HCT116 (cell line): ENCODE data around the gene MSLN. TPM values are rescaled to one million over a fixed set of nuclear protein-coding genes. Genes with fewer than 3 reads are reported as not detected.

Experiments used
- ATAC-seq: fragments of 200-7000 bp; cut with Tn5 transposase; 2 replicates; pipeline ENCODE4 v1.9.1; 2020; ENCODE audit warnings: mild to moderate bottlenecking, moderate library complexity
- BruUV-seq: library from RNA; stranded (reverse); fragments of 400-500 nt; replicated peaks from 2 replicates; lab custom pipeline; 2021; lab: Mats Ljungman, UMichigan
- CTCF ChIA-PET: fragments of 300-600 bp; sonication (Branson Sonifier 250); formaldehyde crosslinking; loops from one replicate; lab custom pipeline; 2021; ENCODE audit warnings: antibody characterized with exemption; lab: Charles Lee
- POLR2A ChIA-PET: fragments of 300-600, 350-600 bp; sonication (Branson Sonifier 250); formaldehyde crosslinking; loops from one replicate; lab custom pipeline; 2021; ENCODE audit warnings: antibody characterized with exemption; lab: Charles Lee
- RAD21 ChIA-PET, 2 experiments: fragments of 300-600 bp; sonication (Branson Sonifier 250); formaldehyde crosslinking; loops; one replicate each; lab custom pipeline; 2023; ENCODE audit warnings: low total read pairs in 2 of 2; ENCODE audit not compliant: uncharacterized antibody in 2 of 2, unreplicated experiment in 2 of 2, low non-redundant PET in 1 of 2; lab: Charles Lee
- DNase-seq: peaks from one replicate; pipeline ENCODE4 v3.0.0-alpha.2; 2010; ENCODE audit warnings: low read depth, low spot score
- H2AFZ ChIP-seq: fragments of 200-600 bp; shearing (Covaris generic), sonication (generic); 2 replicates; pipeline ENCODE4 v1.6.1; 2017; ENCODE audit warnings: low read depth, mixed run types, mixed read lengths, antibody characterized with exemption, low read length; ENCODE audit not compliant: poor library complexity, severe bottlenecking
- H3K27ac ChIP-seq: 2 replicates; pipeline ENCODE4 v1.5.1; 2012; ENCODE audit warnings: low read depth, low read length
- H3K27me3 ChIP-seq: fragments of 200-600 bp; sonication (generic); 2 replicates; pipeline ENCODE4 v1.6.1; 2016; ENCODE audit warnings: mixed run types, low read length, mixed read lengths; ENCODE audit not compliant: insufficient read depth
- H3K36me3 ChIP-seq, 2 experiments: fragments of 200-500 bp in 1 of 2; fragments of 200-600 bp in 1 of 2; sonication (Bioruptor generic) in 1 of 2; sonication (generic) in 1 of 2; 2 replicates each; pipeline versions ENCODE4 v1.5.1 to v1.6.1; 2014 to 2016; ENCODE audit warnings: low read length in 2 of 2, inconsistent platforms in 1 of 2, mixed read lengths in 1 of 2, mixed run types in 1 of 2; ENCODE audit not compliant: insufficient read depth in 2 of 2, control insufficient read depth in 1 of 2
- H3K4me1 ChIP-seq, 2 experiments: fragments of 200-600 bp in 1 of 2; sonication (generic) in 1 of 2; 2 replicates each; pipeline versions ENCODE4 v1.5.1 to v1.6.1; 2012 to 2017; ENCODE audit warnings: low read length in 2 of 2, inconsistent platforms in 1 of 2, mild to moderate bottlenecking in 1 of 2, mixed read lengths in 1 of 2, mixed run types in 1 of 2, moderate library complexity in 1 of 2; ENCODE audit not compliant: insufficient read depth in 2 of 2, control insufficient read depth in 1 of 2
- H3K4me2 ChIP-seq: fragments of 200-600 bp; sonication (generic); 2 replicates; pipeline ENCODE4 v1.6.1; 2017; ENCODE audit warnings: mixed run types, low read length, mixed read lengths
- H3K4me3 ChIP-seq, 2 experiments: fragments of 200-600 bp in 1 of 2; sonication (generic) in 1 of 2; replicated peaks in 1 of 2; 2 replicates each; pipeline ENCODE4 v1.5.1; 2011 to 2016; ENCODE audit warnings: low read length in 2 of 2, control low read depth in 1 of 2, low read depth in 1 of 2, mild to moderate bottlenecking in 1 of 2, mixed read lengths in 1 of 2, mixed run types in 1 of 2
- H3K79me2 ChIP-seq: fragments of 200-600 bp; sonication (generic); 2 replicates; pipeline ENCODE4 v1.6.1; 2017; ENCODE audit warnings: mild to moderate bottlenecking, mixed run types, low read length, moderate library complexity, mixed read lengths; ENCODE audit not compliant: insufficient read depth
- H3K9ac ChIP-seq: fragments of 200-600 bp; sonication (generic); 2 replicates; pipeline ENCODE4 v1.6.1; 2016; ENCODE audit warnings: low read length, mixed read lengths
- H3K9me2 ChIP-seq: fragments of 200-600 bp; sonication (generic), shearing (Covaris generic); 2 replicates; pipeline ENCODE4 v1.6.1; 2017; ENCODE audit warnings: mixed run types, mild to moderate bottlenecking, moderate library complexity; ENCODE audit not compliant: insufficient read depth
- H3K9me3 ChIP-seq, 2 experiments: fragments of 200-500 bp in 1 of 2; fragments of 200-600 bp in 1 of 2; sonication (Bioruptor generic) in 1 of 2; sonication (generic) in 1 of 2; 2 replicates each; pipeline ENCODE4 v1.6.1; 2014 to 2017; ENCODE audit warnings: low read length in 2 of 2, mixed read lengths in 2 of 2, inconsistent platforms in 1 of 2, low read depth in 1 of 2, mild to moderate bottlenecking in 1 of 2, mixed run types in 1 of 2, moderate library complexity in 1 of 2; ENCODE audit not compliant: control insufficient read depth in 1 of 2, insufficient read depth in 1 of 2
- H4K20me1 ChIP-seq: fragments of 200-600 bp; sonication (generic), shearing (Covaris generic); 2 replicates; pipeline ENCODE4 v1.6.1; 2017; ENCODE audit warnings: mixed run types, mild to moderate bottlenecking, moderate library complexity; ENCODE audit not compliant: insufficient read depth
- ATF3 ChIP-seq: IDR thresholded peaks from 2 replicates; pipeline ENCODE4 v1.6.1; 2012
- ELF1 ChIP-seq: IDR thresholded peaks from 2 replicates; pipeline ENCODE4 v1.6.1; 2012; ENCODE audit warnings: low read depth, borderline replicate concordance
- EZH2 ChIP-seq: fragments of 200-600 bp; sonication (generic); IDR thresholded peaks from 2 replicates; pipeline ENCODE4 v1.6.1; 2017; ENCODE audit warnings: antibody characterized with exemption, mixed run types
- EZH2phosphoT487 ChIP-seq: fragments of 200-600 bp; IDR thresholded peaks from 2 replicates; pipeline ENCODE4 v1.6.1; 2018; ENCODE audit warnings: antibody characterized with exemption, borderline replicate concordance
- SRF ChIP-seq: IDR thresholded peaks from 2 replicates; pipeline ENCODE4 v1.6.1; 2012; ENCODE audit warnings: low read depth
- ZFX ChIP-seq: fragments of 450-650 bp; IDR thresholded peaks from 2 replicates; pipeline ENCODE4 v1.6.1; 2017
- ZNF274 ChIP-seq: fragments of 200-500 bp; sonication (Bioruptor generic); IDR thresholded peaks from 2 replicates; pipeline ENCODE4 v1.6.1; 2014; ENCODE audit warnings: mild to moderate bottlenecking, low read depth, low read length, inconsistent platforms
- intact Hi-C: fragments of 100-400 bp; cut with micrococcal nuclease; formaldehyde crosslinking; loops from 2 replicates; pipeline ENCODE4 v1.10.0; 2022
- total RNA-seq: library from RNA; stranded (reverse); gene quantifications from one replicate; pipeline ENCODE4 v1.2.1, GENCODE V29; 2021; ENCODE audit not compliant: unreplicated experiment
- TF ChIP-seq, protein P1 (sequence below), 3 experiments: fragments of 200-600 bp in 1 of 3; sonication (generic) in 1 of 3; IDR thresholded peaks in 2 of 3; conservative IDR thresholded peaks in 1 of 3; 2 replicates each; pipeline ENCODE4 v1.5.1; 2012 to 2017; ENCODE audit warnings: low read depth in 2 of 3, low read length in 2 of 3, antibody characterized with exemption in 1 of 3, borderline replicate concordance in 1 of 3, control low read depth in 1 of 3, mild to moderate bottlenecking in 1 of 3, mixed read lengths in 1 of 3, mixed run types in 1 of 3, moderate library complexity in 1 of 3; ENCODE audit not compliant: insufficient read depth in 1 of 3

Gene MSLN
- total RNA-seq, 1 experiment from 2014 or later: 40.9 TPM

- TF ChIP-seq EZH2: no peak
- TF ChIP-seq, protein P1, sequence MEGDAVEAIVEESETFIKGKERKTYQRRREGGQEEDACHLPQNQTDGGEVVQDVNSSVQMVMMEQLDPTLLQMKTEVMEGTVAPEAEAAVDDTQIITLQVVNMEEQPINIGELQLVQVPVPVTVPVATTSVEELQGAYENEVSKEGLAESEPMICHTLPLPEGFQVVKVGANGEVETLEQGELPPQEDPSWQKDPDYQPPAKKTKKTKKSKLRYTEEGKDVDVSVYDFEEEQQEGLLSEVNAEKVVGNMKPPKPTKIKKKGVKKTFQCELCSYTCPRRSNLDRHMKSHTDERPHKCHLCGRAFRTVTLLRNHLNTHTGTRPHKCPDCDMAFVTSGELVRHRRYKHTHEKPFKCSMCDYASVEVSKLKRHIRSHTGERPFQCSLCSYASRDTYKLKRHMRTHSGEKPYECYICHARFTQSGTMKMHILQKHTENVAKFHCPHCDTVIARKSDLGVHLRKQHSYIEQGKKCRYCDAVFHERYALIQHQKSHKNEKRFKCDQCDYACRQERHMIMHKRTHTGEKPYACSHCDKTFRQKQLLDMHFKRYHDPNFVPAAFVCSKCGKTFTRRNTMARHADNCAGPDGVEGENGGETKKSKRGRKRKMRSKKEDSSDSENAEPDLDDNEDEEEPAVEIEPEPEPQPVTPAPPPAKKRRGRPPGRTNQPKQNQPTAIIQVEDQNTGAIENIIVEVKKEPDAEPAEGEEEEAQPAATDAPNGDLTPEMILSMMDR (IDR thresholded peaks at IDR 0.05 in 2 of 3, conservative IDR thresholded peaks at IDR 0.05 in 1 of 3; ENCODE audit: borderline replicate concordance in 1 of 3, insufficient read depth in 1 of 3, low read depth in 2 of 3, low read length in 2 of 3): no peak
- no peak for TF ChIP-seq ATF3
- TF ChIP-seq SRF: no peak
- TF ChIP-seq EZH2phosphoT487: no peak
- no peak for TF ChIP-seq ELF1
- TF ChIP-seq ZNF274: no peak
- TF ChIP-seq ZFX: no peak
- ATAC-seq: no peak
These were observed 36.8 kb upstream of the MSLN start for GRCh38 chr16:723695-724094.

More at GRCh38 chr16:723695-724094, 36.8 kb upstream of the MSLN start:
- Histone ChIP-seq H3K9ac (no peak overlapping the region), H2AFZ (no peak overlapping the region), H4K20me1 (no peaks in the 10 kb centered on the region), H3K79me2 (peaks cover 13% of the 10 kb centered on the region; the same call in 1 of the 2 replicates), H3K9me3 (no peaks in the 10 kb centered on the region), H3K4me1 (peaks cover 23 to 59% of the 10 kb centered on the region in 2 experiments), H3K27me3 (no peaks in the 10 kb centered on the region), H3K4me3 (no peak overlapping the region), H3K9me2 (no peaks in the 10 kb centered on the region), H3K4me2 (no peak overlapping the region), H3K27ac (no peak overlapping the region), H3K36me3 (no peaks in the 10 kb centered on the region)
- RAD21 ChIA-PET: no interaction called here
- CTCF ChIA-PET: interaction anchor here (2.4 kb wide), 1 partner anchor 11 kb away, joined by 10 read pairs; no protein-coding TSS in a partner anchor
- no peak for DNase-seq
- no TSS peak for BruUV-seq
- POLR2A ChIA-PET: no interaction called here
- intact Hi-C loops: no loop called here
